GM20431 (cell line): ENCODE results near the gene AMDHD2.

ENCODE experiments used
- in situ Hi-C: fragments of 300-500 bp; cut with MseI, MboI; formaldehyde crosslinking; loops from one replicate; pipeline ENCODE4 v1.15.0; 2020; ENCODE audit warnings: low sequenced_read_pairs; ENCODE audit not compliant: unreplicated experiment

Gene AMDHD2

DNA sequence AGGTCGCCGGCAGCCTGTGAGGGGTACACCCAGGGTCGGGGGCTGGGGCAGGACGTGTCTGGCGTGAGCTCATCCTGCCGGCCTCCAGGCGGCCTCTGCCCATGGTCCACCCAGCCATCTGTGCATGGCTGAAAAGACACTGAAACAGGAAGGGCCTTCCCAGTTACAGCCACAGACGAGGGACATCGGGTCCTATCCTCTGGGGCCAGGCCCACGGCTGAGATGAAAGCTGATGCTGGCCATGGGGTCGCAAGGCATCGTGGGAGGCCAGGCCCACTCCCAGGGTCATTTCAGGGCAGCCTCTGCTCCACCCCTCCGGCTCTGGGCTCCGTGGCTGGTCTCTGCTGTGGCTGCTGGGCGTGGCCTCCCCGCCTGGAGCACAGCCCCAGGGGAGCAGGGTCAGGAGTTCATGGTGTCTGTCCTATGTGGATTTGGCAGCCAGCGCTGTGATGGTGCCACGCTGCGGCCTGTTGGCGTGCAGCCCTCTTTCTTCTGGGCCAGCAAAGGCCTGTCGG is 23.0 kb upstream of the AMDHD2 start:
- in situ Hi-C loops, result loop anchor here (25.0 kb wide), 1 partner anchor 160 kb away; the partner anchor contains the start of gene ABCA3

- in situ Hi-C loops, result loop anchor here (25.0 kb wide), 1 partner anchor 161 kb away; the partner anchor contains the start of gene ABCA3
Observed at GRCh38 chr16:2497695-2498484, 22.3 kb upstream of the AMDHD2 start.

DNA sequence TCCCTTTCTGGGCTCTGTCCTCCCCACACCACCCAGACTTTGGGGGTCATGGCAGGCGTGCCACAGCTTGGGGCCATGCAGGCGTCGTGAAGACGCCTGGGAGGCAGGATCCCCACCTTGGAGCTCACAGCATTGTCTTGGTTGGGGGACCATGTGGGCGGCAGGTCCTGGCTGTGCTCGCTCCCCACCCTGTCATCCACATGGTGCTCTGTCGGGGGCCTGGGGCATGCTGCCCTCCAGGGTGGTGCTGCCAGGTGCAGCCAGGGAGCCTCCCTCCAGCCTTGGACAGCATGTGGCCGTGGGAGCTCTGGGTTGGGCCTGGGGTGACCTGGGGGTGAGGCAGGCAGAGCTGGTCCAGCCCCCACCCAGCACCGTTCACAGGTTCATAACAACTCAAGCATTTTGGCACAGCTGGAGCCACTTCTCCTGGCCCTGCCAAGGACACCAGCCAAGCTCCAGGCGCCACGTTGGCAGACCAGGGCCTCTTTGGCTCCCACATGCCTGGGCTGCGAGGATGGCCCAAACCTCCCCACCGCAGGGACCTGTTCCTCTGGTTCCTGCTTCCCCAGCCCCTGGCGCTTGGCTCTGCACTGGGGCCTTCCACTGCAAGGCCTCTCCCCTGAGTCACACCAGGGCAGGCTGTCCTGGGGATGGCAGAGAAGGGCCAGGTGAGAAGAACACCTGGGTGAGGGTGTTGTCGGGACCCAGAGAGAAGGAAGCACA is 21.5 kb upstream of the AMDHD2 start:
- in situ Hi-C loops, result loop anchor here (25.0 kb wide), 1 partner anchor 161 kb away; the partner anchor contains the start of gene ABCA3

DNA sequence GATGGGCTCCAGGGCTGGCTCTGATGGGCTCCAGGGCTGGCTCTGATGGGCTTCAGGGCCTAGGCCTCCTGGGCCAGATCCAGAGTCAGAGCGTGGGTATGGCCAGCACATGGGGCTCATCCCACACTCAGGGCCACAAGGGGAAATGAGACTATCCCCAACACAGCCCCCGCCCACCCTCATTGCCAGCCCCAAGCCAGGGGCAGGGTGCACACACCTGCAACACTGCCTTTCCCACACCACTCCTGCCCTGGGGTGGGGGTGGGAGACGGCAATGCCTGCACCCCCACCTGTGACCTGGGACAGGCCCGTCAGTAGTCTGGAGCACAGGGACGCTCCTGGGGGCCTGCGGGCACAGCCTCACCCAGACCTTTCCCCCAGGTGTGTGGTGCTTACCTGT is 20.7 kb upstream of the AMDHD2 start:
- in situ Hi-C loops, result loop anchor here (25.0 kb wide), 1 partner anchor 162 kb away; the partner anchor contains the start of gene ABCA3

- in situ Hi-C loops, result loop anchor here (25.0 kb wide), 1 partner anchor 163 kb away; the partner anchor contains the start of gene ABCA3
Observed at GRCh38 chr16:2499890-2500429, 20.2 kb upstream of the AMDHD2 start.

- in situ Hi-C loops, result no loop called here
Observed at GRCh38 chr16:2500430-2500917, 19.7 kb upstream of the AMDHD2 start.

GRCh38 chr16:2500918-2501750 is 19.0 kb upstream of the AMDHD2 start:
- in situ Hi-C loops, result no loop called here

GRCh38 chr16:2501946-2502895 is 17.9 kb upstream of the AMDHD2 start:
- in situ Hi-C loops, result no loop called here

DNA sequence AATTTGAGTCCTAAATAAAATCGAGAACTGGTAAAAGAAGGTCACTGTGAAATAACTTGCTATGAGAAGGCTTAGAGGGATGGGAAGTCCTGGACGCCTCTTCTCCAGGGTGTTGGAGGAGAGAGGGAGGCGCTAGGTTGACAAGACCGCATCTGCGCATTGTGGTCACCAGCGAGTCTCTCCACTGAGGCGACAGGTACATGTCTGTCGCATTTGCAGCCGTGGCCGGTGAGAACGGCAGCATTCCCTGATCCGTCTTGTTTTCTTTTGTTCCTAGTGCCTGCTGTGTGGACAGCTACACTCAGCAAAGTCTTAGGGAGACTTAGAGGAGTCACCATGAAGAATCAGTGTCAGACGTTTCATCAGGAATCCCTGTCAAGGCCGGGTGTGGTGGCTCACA is 14.5 kb upstream of the AMDHD2 start:
- in situ Hi-C loops, result no loop called here

DNA sequence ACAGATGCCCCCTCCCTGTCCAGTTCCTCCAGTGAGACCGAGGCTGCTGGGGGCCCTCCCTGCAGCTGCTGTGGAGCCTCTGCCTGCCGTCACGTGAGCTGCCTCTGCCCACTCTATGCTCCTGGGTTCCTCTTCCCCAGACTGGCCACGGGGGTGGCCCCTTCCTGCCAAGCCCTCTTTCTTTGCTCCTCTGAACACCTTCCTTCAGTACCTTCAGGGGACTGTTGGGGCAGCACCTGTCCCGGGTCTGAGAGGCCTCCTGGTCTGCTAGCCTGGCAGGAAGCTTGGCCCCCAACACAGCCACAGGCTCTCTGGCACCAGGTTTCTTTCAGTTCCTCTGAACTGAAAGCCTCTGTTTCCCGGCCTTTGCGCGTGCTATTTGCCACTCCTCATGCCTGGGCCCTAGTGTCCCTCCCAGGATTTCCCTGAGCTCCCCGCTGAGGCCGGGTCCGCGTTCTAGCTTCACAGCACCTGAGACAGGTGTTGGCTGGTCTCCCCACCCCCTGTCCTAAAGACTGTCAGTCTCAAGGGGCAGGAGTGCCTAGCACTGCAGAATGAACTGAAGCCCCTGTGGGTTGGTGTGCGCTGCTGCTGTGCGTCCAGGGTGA is 13.0 kb upstream of the AMDHD2 start:
- in situ Hi-C loops, result no loop called here

GRCh38 chr16:2507665-2508064 is 12.5 kb upstream of the AMDHD2 start:
- in situ Hi-C loops, result no loop called here

DNA sequence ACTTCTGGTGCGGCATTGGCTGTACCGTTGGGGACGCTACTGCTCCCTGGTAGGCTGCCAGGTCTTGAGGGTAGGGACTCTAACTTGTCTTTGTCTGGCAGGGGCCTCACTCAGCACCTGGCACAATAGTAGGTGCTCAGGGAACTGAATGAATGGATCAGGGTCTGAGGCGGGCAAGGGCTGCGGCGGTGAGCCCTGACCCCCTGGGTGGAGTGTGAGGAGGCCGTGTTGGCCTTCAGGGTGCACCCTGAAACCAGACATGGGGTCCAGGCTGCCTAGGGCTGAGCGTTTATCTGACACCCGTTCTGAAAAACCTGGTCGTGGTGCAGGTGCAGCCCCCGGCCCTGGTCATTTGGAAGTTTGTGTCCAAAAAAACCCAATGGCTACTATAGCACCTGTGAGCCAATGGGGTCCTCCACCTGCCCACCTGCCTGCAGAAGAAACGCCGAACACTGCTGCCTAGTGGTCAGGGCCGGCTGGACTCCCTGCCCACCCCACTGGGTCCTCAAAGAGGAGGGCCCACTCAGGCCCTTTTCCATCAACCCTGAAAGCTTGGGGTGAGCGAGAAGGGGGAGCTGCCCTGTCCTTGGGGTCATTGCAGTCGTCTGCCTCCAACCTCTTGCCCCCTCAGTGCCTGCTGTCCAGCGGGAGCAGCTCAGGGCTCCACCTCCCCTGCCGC is 11.3 kb upstream of the AMDHD2 start:
- in situ Hi-C loops, result no loop called here

DNA sequence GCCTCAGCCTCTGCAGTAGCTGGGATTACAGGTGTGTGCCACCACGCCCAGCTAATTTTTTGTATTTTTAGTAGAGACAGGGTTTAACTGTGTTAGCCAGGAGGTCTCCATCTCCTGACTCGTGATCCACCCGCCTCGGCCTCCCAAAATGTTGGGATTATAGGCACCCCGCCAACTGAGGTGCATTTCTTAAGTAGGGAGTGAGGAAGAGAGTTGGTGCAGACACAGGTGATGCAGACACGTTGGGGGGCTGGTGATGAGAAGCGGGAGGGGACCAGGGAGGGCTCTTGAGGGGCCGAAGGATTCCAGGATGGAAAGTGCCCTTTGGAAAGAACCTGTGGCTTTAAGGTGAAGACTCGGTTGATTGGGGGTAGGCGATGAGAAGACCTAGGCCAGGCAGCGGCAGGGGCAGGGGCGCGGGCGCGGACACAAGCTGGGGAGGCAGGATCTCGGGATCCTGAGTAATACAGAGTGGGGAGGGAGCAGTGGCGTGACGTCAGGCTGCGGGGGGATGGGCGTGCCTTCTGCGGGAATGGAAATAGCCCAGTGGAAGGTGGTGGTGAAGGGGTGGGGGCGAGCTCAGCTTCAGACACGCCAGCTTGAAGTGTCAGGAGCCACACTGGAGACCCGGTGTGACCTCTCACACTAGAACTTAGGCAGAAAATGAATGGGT is 8.9 kb upstream of the AMDHD2 start:
- in situ Hi-C loops, result no loop called here

- in situ Hi-C loops, result no loop called here
Observed at GRCh38 chr16:2511996-2512734, 8.0 kb upstream of the AMDHD2 start.

DNA sequence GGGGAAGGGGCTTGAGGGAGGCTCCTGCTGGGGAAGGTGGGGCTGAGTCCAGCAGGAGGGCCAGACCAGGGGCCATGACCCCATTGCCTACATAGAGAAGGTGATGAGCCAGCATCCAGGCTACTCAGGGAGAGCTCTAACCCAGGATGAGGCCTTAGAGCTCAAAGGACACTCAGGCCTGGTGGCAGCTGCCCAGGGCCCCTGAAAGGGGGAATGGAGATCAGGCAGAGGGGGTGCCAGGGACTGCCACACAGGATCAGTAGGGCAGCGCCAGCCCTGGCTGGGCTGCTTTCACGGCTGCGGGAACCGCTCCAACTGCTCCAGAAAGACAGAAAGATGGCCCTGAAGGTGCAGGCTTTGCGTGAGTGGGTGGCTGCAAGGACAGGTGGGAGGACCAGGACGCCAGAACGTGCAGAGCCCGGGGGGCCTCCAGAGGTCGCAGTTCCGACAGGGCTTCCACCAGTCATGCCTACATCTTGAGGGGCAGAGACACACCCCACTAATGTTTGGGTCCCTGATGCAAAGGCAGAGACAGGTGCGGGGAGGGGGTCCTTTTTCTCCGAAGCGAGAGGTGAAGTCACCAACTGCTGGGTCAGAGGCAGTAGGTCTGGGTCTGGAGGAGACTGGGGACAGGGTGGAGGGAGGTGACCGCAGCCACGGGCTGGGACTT is 7.3 kb upstream of the AMDHD2 start:
- in situ Hi-C loops, result no loop called here
